ENCODE data around the gene RELL2. TPM values are rescaled to one million over a fixed set of nuclear protein-coding genes. Genes with fewer than 3 reads are reported as not detected.

The RELL2 gene
- 7.5 and 9.7 TPM in 2 replicates for total RNA-seq

GRCh38 chr5:141636413-141637122 is at the start of gene RELL2, which contains the start of gene HDAC3:
Gene RELL2, plus strand, starts transcription at chr5:141636997. Its CDS starts 1,229 bp downstream, at chr5:141638226.
Gene HDAC3, minus strand, starts transcription at chr5:141636849. Its CDS starts 59 bp downstream, at chr5:141636790.

GRCh38 chr5:141618804-141619554 is 17.8 kb upstream of the RELL2 start, which contains the start of gene DIAPH1:
Gene DIAPH1, minus strand, starts transcription at chr5:141619000. Its CDS starts 86 bp downstream, at chr5:141618914.

GRCh38 chr5:141650851-141651727 is 14.3 kb downstream of the RELL2 start, which contains the start of gene FCHSD1:
Gene FCHSD1, minus strand, starts transcription at chr5:141651418. Its CDS starts 50 bp downstream, at chr5:141651368.

GRCh38 chr5:141681695-141682641 is 45.2 kb downstream of the RELL2 start, which contains the start of gene ARAP3:
Gene ARAP3, minus strand, starts transcription at chr5:141682230. Its CDS starts 1,744 bp downstream, at chr5:141680486.

Small RNA genes within 50 kb of the gene (small RNA-seq; reads per million reads assigned to genes)
- gene RPS27AP10 = not detected

Other genes starting within 250 kb of the RELL2 start
- 12.0 and 13.0 TPM in 2 replicates for gene PCDHGB4, start 249.3 kb upstream of the RELL2 start, total RNA-seq
- gene PCDHGA8, start 244.4 kb upstream of the RELL2 start, total RNA-seq = 1.2 and 3.5 TPM in 2 replicates
- 13.7 and 15.4 TPM in 2 replicates for gene PCDHGB5, start 239.1 kb upstream of the RELL2 start, total RNA-seq
- 4.3 and 5.7 TPM in 2 replicates for gene PCDHGA9, start 234.2 kb upstream of the RELL2 start, total RNA-seq
- 2.3 and 3.1 TPM in 2 replicates for gene PCDHGB6, start 229.0 kb upstream of the RELL2 start, total RNA-seq
- 4.4 and 9.4 TPM in 2 replicates for gene PCDHGA10, start 224.0 kb upstream of the RELL2 start, total RNA-seq
- gene PCDHGB7, start 219.3 kb upstream of the RELL2 start, total RNA-seq = 1.8 and 7.5 TPM in 2 replicates
- gene PCDHGA11, start 215.9 kb upstream of the RELL2 start, total RNA-seq = 6.2 and 9.0 TPM in 2 replicates
- gene PCDHGA12, start 206.5 kb upstream of the RELL2 start, total RNA-seq = 6.7 and 8.2 TPM in 2 replicates
- 9.4 and 10.3 TPM in 2 replicates for gene PCDHGC3, start 161.0 kb upstream of the RELL2 start, total RNA-seq
- gene PCDHGC4, start 152.0 kb upstream of the RELL2 start, total RNA-seq = 0.54 and 2.4 TPM in 2 replicates
- 0.22 and 1.6 TPM in 2 replicates for gene PCDHGC5, start 147.9 kb upstream of the RELL2 start, total RNA-seq
- 34.2 and 47.4 TPM in 2 replicates for gene DIAPH1, start 18.0 kb upstream of the RELL2 start, total RNA-seq
- gene HDAC3, start 148 bp upstream of the RELL2 start, total RNA-seq = 60.1 and 66.4 TPM in 2 replicates
- 43.6 and 62.1 TPM in 2 replicates for gene FCHSD1, start 14.4 kb downstream of the RELL2 start, total RNA-seq
- gene ARAP3, start 45.2 kb downstream of the RELL2 start, total RNA-seq = 6.3 and 9.4 TPM in 2 replicates
- 6.3 and 25.9 TPM in 2 replicates for gene PCDH1, start 241.4 kb downstream of the RELL2 start, total RNA-seq

Data from placental epithelial cell (primary cell).